ENCODE measurements around the gene MROH7. TPM values are rescaled to one million over a fixed set of nuclear protein-coding genes. Genes with fewer than 3 reads are reported as not detected.

The MROH7 gene
- total and polyA plus RNA-seq, 2 of the 13 experiments (the other 11 are each of a cell fraction or from before 2014, with no cell fraction given): 0.09 TPM

GRCh38 chr1:54715493-54716298 is 74.1 kb downstream of the MROH7 start, which contains the start of gene TTC4 (continued):
- TF ChIP-seq ZBTB40 (IDR thresholded peaks at IDR 0.05): peak; percentile 84
- peak; percentile 66; the same call in 1 of the 2 replicates for TF ChIP-seq ZBTB40 (CRISPR knock-in tag; IDR thresholded peaks at IDR 0.05)
- no peak for TF ChIP-seq GTF3A (CRISPR knock-in tag; conservative IDR thresholded peaks at IDR 0.05)
- 0 out of 2 replicates have a peak, but pooled peaks have one; percentile 14 for TF ChIP-seq NCOA2 (CRISPR knock-in tag; IDR thresholded peaks at IDR 0.05)
- TF ChIP-seq ZSCAN20 (CRISPR knock-in tag; IDR thresholded peaks at IDR 0.05; ENCODE audit: borderline replicate concordance): no peak
- no peak; the same call in 1 of the 2 replicates for TF ChIP-seq ZNF652 (CRISPR knock-in tag; IDR thresholded peaks at IDR 0.05; ENCODE audit: borderline replicate concordance, low read depth)
- no peak for TF ChIP-seq ZBTB1 (CRISPR knock-in tag; IDR thresholded peaks at IDR 0.05; ENCODE audit: borderline replicate concordance)
- TF ChIP-seq ZSCAN22 (CRISPR knock-in tag; IDR thresholded peaks at IDR 0.05): no peak
- peak; percentile 92 for TF ChIP-seq ATF7-NPFF (CRISPR knock-in tag; IDR thresholded peaks at IDR 0.05; ENCODE audit: low read depth)
- TF ChIP-seq TBP (CRISPR knock-in tag; IDR thresholded peaks at IDR 0.05): no peak
- peak; percentile 92 for TF ChIP-seq ZNF691 (CRISPR knock-in tag; IDR thresholded peaks at IDR 0.05; ENCODE audit: borderline replicate concordance, low read depth)
- TF ChIP-seq, protein P1, sequence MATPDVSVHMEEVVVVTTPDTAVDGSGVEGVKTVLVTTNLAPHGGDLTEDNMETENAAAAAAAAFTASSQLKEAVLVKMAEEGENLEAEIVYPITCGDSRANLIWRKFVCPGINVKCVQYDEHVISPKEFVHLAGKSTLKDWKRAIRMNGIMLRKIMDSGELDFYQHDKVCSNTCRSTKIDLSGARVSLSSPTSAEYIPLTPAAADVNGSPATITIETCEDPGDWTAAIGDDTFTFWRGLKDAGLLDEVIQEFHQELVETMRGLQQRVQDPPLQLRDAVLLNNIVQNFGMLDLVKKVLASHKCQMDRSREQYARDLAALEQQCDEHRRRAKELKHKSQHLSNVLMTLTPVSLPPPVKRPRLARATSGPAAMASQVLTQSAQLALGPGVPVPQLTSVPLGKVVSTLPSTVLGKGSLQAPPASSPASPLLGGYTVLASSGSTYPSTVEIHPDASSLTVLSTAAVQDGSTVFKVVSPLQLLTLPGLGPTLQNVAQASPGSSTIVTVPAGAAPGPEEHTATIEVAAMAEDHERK (CRISPR knock-in tag; IDR thresholded peaks at IDR 0.05; ENCODE audit: low read depth): peak; percentile 59; the same call in 1 of the 2 replicates
- TF ChIP-seq PAWR (CRISPR knock-in tag; IDR thresholded peaks at IDR 0.05; ENCODE audit: borderline replicate concordance): no peak
- no peak for TF ChIP-seq ZNF569 (CRISPR knock-in tag; IDR thresholded peaks at IDR 0.05; ENCODE audit: borderline replicate concordance)
- peak; percentile 88; the same call in 1 of the 2 replicates for TF ChIP-seq ZNF589 (CRISPR knock-in tag; conservative IDR thresholded peaks at IDR 0.05)

Data from HepG2 (cell line).